ENCODE data around the gene SRPK2.

DNA sequence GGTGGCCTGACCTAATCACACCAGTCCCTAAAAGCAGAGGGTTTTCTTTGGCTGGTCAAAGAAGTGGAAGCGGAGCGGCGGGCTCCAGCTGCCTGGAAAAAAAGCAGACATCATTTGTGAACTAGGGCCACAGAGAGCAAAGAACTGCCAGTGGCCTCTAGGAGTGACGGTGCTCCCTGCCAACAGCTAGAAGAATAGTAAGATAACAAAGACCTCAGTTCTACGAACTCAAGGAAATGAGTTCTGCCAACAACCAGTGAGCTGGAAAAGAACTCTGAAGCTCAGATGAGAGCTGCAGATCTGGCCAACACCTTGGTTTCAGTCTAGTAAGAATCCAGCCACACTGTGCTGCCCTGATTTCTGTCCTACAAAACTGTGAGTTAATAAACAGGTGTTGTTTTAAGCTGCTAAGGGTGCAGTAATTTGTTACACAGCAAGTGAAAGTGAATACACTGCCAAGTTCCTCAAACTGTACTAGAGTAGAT, 178.0 kb downstream of the SRPK2 start:
- no peak for TF ChIP-seq EZH2 (IDR thresholded peaks at IDR 0.05; ENCODE audit: insufficient read depth, low read length)
- TF ChIP-seq, protein P1, sequence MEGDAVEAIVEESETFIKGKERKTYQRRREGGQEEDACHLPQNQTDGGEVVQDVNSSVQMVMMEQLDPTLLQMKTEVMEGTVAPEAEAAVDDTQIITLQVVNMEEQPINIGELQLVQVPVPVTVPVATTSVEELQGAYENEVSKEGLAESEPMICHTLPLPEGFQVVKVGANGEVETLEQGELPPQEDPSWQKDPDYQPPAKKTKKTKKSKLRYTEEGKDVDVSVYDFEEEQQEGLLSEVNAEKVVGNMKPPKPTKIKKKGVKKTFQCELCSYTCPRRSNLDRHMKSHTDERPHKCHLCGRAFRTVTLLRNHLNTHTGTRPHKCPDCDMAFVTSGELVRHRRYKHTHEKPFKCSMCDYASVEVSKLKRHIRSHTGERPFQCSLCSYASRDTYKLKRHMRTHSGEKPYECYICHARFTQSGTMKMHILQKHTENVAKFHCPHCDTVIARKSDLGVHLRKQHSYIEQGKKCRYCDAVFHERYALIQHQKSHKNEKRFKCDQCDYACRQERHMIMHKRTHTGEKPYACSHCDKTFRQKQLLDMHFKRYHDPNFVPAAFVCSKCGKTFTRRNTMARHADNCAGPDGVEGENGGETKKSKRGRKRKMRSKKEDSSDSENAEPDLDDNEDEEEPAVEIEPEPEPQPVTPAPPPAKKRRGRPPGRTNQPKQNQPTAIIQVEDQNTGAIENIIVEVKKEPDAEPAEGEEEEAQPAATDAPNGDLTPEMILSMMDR (IDR thresholded peaks at IDR 0.05; ENCODE audit: insufficient read depth, low read depth, low read length), result no peak

All from astrocyte (in vitro differentiated cells and primary cell).